Activated naive CD4-positive, alpha-beta T cell treated with Interleukin-2 at 50 U/mL for 16 hours (primary cell): Measurements from ENCODE around the gene IQCE.
"Not testable (repeated sequence)": the region's sequence is repeated elsewhere in the genome, so short reads cannot be mapped to it uniquely, and the experiment has no call there.

Source experiments
- DNase-seq: peaks from one replicate; pipeline ENCODE4 v3.0.0-alpha.2; 2020

Gene IQCE

GRCh38 chr7:2521952-2522591 is 36.7 kb upstream of the IQCE start:
- peak; percentile 77 for DNase-seq

GRCh38 chr7:2522780-2523433 is 35.9 kb upstream of the IQCE start:
- DNase-seq = peak; percentile 45

GRCh38 chr7:2523461-2523936 is 35.3 kb upstream of the IQCE start:
- DNase-seq = no peak

GRCh38 chr7:2523941-2524807 is 34.6 kb upstream of the IQCE start:
- DNase-seq = no peak

GRCh38 chr7:2524808-2525657 is 33.7 kb upstream of the IQCE start:
- DNase-seq = no peak

GRCh38 chr7:2525658-2526630 is 32.8 kb upstream of the IQCE start:
- no peak for DNase-seq

- no peak for DNase-seq
Observed at GRCh38 chr7:2526659-2527504, 31.9 kb upstream of the IQCE start.

- peak; percentile 61 for DNase-seq
Observed at GRCh38 chr7:2527505-2528467, 31.0 kb upstream of the IQCE start.

GRCh38 chr7:2528481-2529095 is 30.2 kb upstream of the IQCE start:
- DNase-seq = no peak

GRCh38 chr7:2529161-2530070 is 29.4 kb upstream of the IQCE start:
- peak; percentile 54 for DNase-seq

GRCh38 chr7:2530071-2530987 is 28.4 kb upstream of the IQCE start:
- DNase-seq = peak; percentile 71

GRCh38 chr7:2530994-2531795 is 27.6 kb upstream of the IQCE start:
- not testable (repeated sequence) for DNase-seq

GRCh38 chr7:2531796-2532110 is 27.0 kb upstream of the IQCE start:
- not testable (repeated sequence) for DNase-seq

- DNase-seq = not testable (repeated sequence)
Observed at GRCh38 chr7:2532199-2532772, 26.5 kb upstream of the IQCE start.

- DNase-seq = not testable (repeated sequence)
Observed at GRCh38 chr7:2532816-2533215, 26.0 kb upstream of the IQCE start.
